Measurements from ENCODE around the gene MTO1.
"Not testable (repeated sequence)": the region's sequence is repeated elsewhere in the genome, so short reads cannot be mapped to it uniquely, and the experiment has no call there.

The MTO1 gene

DNA sequence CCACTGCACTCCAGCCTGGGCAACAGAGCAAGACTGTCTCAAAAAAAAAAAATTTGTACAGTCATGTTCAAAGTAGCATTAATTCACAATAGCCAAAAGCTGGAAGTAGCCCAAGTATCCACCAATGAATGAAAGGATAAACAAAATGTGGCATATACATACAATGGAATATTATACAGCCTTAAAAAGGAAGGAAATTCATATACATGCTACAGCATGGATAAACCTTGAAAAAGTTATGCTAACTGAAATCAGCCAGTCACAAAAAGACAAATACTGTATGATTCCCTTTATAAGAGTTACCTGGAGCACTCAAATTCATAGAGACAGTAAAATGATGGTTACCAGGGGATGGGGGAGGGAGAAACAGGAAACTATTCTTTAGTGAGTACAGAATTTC is 43.6 kb downstream of the MTO1 start:
- no peak for DNase-seq (ENCODE audit: low spot score)

DNA sequence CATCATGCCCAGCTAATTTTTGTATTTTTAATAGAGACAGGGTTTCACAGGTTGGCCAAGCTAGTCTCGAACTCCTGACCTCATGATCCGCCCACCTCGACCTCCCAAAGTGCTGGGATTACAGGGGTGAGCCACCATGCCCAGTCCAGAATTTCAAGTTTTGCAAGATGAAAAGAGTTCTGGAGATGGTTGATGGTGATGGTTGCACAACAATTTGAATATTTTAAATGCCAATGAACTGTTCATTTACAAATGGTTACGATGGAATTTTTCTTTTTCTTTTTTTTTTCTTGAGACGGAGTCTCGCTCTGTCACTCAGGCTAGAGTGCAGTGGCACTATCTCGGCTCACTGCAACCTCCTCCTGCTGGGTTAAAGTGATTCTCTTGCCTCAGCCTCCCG is 44.2 kb downstream of the MTO1 start:
- DNase-seq (ENCODE audit: low spot score) = not testable (repeated sequence)

DNA sequence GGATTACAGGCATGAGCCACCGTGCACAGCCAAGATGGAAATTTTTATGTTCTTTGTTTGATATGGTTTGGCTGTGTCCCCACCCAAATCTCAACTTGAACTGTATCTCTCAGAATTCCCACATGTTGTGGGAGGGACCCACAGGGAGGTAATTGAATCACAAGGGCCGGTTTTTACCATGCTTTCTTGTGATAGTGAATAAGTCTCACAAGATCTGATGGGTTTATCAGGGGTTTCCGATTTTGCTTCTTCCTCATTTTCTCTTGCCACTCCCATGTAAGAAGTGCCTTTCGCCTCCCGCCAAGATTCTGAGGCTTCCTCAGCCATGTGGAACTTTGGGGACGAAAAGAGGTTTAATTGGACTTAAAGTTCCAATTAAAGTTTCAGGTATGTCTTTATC is 44.7 kb downstream of the MTO1 start:
- no peak for DNase-seq (ENCODE audit: low spot score)

DNA sequence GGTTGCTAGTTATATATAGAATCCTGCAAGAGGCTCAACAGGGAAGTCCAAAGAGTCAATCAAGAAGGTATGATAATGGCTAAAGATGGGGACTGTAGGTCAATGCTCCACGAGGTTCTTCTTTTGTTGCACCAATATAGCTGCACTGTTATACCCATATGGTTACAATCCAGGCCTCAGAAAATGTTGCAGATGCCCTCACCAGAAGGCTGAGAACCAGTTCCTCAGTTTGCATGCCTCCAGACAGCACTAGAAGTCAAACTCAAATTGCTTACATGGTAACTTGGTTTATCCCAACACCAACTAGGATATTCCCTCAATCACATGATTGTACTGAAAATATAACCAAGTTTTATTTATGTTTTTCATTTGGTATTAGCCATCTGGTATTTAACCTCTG is 47.2 kb downstream of the MTO1 start:
- DNase-seq (ENCODE audit: low spot score) = peak; percentile 44

DNA sequence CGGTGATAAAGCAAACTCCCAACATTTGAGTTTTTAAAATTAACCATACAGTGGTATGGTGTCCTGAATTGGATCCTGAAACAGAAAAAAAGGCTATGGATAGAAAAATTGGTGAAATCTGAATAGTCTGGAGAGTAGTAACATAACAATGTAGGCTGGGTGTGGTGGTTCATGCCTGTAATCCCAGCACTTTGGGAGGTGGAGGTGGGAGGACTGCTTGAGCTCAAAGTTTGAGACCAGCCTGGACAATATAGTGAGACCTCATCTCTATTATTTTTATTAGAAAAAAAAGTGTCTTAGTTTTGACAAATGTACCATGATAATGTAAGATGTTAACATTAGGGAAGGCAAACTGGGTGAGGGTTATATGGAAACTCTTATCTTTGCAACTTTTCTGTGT is 48.3 kb downstream of the MTO1 start:
- DNase-seq (ENCODE audit: low spot score) = no peak

DNA sequence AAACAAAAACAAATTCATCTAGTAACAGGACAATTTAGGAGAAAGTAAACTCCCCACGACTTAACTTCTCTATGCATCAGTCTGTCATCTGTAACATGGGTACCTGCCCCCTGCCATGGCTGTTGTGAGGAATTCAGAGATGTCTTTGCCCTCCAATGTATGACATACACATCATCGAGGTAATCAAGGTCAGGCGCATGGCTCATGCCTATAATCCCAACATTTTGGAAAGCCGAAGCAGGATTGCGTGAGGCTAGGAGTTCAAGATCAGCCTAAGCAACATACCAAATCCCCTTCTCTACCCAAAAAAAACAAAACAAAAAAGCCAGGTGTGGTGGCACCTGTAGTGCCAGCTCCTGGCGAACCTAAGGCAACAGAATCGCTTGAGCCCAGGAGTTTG is 50.3 kb downstream of the MTO1 start:
- DNase-seq (ENCODE audit: low spot score) = peak; percentile 59

DNA sequence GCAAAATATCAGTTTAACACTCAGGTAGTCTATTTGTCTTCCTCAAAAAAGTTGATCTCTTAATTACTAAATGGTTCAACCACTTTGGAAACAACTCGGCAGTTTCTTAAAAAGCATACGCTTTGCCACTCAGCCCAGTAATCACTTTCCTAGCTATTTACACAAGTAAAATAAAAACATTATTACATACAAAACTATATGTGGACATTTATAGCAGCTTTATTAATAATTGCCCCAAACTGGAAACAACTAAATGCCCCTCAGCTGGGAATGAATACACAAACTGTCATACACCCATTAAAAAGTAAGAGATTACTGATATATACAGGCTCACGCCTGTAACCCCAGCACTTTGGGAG is 51.9 kb downstream of the MTO1 start:
- peak; percentile 68 for DNase-seq (ENCODE audit: low spot score)

DNA sequence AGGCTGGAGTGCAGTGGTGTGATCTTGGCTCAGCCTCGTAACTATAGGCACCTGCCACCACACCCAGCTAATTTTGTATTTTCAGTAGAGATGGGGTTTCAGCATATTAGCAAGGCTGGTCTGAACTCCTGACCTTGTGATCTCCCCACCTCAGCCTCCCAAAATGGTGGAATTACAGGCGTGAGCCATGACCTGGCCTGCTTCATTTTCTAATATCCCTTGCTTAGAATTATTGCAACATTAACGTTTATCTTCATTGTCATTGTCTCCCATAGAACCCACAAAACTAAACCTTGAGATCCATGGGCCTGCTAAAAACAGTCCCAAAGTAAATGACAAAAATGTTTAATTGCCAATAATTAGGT is 53.2 kb downstream of the MTO1 start:
- peak; percentile 71 for DNase-seq (ENCODE audit: low spot score)

DNA sequence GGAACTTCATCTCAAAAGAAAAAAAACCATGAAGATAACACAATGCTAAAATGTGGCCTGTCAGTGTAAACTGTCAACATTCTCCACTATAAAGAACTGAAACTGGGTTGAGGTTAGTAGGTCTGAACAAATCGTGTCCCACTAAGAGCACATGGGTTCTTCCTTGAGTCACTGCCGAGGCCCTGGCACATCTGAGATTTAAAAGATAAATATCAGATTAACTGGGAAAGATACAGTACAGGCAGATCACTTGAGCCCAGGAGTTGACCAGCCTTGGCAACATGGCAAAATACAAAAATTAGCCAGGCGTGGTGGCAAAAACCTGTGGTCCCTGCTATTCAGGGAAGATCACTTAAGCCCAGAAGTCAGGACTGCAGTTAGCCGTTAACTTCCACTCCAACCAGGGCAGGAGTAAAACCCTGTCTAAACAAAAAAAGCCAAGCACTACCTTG is 53.7 kb downstream of the MTO1 start:
- peak; percentile 69 for DNase-seq (ENCODE audit: low spot score)

DNA sequence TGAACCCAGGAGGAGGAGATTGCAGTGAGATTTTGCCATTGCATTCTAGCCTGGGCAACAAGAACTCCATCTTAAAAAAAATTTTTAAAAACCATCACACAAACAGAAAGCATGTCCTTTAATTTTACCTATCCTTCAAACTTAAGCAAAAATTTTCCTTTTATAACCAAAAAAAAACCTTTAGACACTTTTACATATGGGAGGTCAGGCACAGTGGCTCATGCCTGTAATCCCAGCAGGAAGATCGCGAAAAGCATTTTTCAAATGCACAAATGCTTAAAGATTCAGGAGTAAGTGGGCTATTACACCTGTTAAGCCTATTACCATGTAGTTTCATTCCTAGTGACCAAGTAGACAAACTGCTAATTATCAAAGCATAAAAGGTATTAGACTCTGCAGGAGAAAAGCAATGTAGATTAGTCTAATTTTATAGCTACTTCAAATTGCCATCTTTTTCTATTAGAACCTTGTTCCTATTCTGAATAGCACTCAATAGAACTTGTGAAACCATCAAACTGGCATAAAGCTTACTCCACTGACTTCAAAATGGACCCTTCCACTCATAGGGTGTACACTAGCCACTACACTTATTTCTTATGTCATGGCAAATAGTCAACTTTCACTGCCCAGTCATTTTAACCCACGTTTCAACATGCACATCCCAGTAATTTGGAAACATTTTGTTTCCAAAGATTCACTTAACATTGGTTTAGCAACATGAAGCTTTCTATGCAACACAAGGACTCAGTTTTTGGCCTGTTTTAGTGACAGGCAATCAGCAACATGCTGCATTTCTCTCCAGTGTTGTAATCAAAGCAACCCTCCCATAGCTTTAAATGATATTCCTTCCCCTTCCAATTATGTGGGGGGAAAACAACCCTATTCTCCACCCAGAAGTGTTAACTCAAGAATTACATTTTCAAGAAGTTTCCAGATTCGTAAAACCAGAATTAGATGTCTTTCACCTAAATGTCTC is 55.3 kb downstream of the MTO1 start:
- peak; percentile 60 for DNase-seq (ENCODE audit: low spot score)

DNA sequence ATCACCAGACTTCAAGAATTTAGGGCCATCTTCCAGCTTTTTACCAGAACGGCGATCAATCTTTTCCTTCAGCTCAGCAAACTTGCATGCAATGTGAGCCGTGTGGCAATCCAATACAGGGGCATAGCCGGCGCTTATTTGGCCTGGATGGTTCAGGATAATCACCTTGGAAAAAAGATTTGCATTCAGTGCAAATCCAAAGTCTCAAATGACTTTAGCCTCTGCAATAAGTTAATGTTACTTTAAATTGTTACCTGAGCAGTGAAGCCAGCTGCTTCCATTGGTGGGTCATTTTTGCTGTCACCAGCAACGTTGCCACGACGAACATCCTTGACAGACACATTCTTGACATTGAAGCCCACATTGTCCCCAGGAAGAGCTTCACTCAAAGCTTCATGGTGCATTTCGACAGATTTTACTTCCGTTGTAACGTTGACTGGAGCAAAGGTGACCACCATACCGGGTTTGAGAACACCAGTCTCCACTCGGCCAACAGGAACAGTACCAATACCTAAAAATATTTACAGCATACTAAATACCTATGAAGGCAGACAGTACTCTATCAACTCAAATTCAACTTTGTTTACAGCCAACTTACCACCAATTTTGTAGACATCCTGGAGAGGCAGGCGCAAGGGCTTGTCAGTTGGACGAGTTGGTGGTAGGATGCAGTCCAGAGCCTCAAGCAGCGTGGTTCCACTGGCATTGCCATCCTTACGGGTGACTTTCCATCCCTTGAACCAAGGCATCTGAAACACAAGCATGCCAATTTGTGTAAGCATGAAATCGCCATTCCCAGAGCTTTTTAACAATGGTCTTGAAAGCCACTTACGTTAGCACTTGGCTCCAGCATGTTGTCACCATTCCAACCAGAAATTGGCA is 56.8 kb downstream of the MTO1 start:
- DNase-seq (ENCODE audit: low spot score) = not testable (repeated sequence)

DNA sequence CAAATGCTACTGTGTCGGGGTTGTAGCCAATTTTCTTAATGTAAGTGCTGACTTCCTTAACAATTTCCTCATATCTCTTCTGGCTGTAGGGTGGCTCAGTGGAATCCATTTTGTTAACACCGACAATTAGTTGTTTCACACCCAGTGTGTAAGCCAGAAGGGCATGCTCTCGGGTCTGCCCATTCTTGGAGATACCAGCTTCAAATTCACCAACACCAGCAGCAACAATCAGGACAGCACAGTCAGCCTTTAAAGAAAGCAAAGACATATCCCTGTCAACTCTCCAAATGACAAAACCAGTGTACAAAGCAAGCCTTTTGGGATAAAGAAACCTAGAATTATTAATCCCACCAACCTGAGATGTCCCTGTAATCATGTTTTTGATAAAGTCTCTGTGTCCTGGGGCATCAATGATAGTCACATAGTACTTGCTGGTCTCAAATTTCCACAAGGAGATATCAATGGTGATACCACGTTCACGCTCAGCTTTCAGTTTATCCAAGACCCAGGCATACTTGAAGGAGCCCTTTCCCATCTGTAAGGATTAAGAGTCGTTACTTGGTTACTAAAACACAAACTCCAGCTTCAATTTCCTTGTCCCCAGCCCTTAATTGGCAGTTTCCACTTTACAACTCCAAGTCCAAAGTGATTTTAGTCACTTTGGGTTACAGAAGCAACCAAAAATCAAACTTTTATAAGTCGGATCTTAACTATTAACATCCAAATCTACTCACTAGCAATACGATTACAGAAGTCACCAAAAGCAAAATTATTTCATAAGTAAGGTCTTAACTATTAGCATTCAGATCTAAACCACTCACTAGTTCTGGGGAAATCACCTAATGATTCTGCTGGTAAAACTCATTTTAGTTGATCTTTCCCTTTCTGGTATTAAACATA is 57.7 kb downstream of the MTO1 start:
- DNase-seq (ENCODE audit: low spot score) = peak; percentile 39

DNA sequence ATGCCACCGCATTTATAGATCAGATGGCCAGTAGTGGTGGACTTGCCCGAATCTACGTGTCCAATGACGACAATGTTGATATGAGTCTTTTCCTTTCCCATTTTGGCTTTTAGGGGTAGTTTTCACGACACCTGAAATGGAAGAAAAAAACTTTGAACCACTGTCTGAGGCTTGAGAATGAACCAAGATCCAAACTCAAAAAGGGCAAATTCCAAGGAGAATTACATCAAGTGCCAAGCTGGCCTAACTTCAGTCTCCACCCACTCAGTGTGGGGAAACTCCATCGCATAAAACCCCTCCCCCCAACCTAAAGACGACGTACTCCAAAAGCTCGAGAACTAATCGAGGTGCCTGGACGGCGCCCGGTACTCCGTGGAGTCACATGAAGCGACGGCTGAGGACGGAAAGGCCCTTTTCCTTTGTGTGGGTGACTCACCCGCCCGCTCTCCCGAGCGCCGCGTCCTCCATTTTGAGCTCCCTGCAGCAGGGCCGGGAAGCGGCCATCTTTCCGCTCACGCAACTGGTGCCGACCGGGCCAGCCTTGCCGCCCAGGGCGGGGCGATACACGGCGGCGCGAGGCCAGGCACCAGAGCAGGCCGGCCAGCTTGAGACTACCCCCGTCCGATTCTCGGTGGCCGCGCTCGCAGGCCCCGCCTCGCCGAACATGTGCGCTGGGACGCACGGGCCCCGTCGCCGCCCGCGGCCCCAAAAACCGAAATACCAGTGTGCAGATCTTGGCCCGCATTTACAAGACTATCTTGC is 58.6 kb downstream of the MTO1 start:
- DNase-seq (ENCODE audit: low spot score) = peak; percentile 73

DNA sequence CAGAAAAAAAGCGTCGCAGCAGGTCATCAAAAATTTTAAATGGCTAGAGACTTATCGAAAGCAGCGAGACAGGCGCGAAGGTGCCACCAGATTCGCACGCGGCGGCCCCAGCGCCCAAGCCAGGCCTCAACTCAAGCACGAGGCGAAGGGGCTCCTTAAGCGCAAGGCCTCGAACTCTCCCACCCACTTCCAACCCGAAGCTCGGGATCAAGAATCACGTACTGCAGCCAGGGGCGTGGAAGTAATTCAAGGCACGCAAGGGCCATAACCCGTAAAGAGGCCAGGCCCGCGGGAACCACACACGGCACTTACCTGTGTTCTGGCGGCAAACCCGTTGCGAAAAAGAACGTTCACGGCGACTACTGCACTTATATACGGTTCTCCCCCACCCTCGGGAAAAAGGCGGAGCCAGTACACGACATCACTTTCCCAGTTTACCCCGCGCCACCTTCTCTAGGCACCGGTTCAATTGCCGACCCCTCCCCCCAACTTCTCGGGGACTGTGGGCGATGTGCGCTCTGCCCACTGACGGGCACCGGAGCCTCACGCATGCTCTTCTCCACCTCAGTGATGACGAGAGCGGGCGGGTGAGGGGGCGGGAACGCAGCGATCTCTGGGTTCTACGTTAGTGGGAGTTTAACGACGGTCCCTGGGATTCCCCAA is 59.3 kb downstream of the MTO1 start, which contains the start of gene EEF1A1:
Gene EEF1A1 (minus strand): TSS at position 345 of the 663 bp plus-strand sequence. CDS start 1,006 bp downstream, outside the sequence.
- peak; percentile 99 for DNase-seq (ENCODE audit: low spot score)

DNA sequence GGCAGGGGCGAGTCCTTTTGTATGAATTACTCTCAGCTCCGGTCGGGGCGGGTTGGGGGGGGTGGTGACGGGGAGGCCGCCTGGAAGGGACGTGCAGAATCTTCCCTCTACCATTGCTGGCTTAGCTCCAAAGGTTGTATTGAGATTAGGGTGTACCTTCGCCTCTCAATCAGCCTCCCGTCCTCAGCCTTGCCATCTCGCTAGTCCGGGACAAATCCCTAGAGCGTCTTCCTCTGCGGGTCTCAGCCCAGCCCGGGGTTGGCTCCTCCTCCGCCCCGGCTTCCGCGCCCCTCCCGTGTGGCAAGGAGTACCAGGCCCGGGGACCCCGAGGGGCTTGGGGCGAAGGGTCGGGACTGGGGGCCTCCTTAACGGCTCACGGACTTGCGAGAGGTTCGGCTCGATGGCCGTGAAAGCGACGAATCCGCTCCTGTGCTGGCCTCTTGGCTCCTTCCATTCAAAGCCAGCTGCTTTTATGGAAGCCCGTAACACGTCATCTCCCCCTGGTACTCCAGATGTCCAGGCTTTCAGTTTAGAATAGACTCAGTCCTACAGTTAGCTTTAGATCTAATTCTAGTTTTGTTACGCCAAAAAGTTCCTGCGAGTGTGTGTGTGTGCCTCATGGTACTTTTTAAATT is 59.9 kb downstream of the MTO1 start:
- DNase-seq (ENCODE audit: low spot score) = peak; percentile 85

DNA sequence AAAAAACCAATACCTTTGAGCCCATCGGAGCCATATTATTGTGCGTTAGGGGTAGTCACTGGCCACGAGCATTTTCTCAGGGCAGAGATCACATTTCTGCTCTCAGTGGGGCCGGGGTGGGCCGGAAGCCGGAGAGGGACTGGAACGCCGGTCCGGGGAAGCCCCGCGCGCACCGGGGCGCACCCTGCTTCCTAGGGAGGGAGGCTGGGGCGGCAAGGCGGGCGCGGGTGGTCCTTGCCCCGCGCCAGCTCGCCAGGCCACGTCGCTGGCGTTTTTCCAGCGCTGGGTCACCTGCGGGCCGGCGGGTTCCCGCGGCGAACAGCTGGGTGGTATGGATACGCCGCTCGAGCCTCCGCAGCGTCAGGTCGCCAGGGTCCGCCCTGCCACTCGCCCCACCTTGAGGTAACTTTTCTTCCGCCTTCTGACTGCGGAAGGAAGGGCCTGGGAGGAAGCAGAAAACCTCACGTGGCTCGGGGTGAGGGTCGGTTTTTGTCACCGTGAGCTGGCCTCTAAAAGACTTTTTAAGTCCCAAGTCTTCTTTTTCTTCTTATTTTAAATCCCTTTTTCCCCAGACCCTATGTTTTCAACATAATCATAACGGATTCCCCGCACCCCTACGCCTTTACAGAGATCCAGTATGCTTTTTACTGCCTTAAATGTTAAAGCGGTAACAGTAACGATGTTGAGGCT is 62.0 kb downstream of the MTO1 start:
- DNase-seq (ENCODE audit: low spot score) = peak; percentile 90

DNA sequence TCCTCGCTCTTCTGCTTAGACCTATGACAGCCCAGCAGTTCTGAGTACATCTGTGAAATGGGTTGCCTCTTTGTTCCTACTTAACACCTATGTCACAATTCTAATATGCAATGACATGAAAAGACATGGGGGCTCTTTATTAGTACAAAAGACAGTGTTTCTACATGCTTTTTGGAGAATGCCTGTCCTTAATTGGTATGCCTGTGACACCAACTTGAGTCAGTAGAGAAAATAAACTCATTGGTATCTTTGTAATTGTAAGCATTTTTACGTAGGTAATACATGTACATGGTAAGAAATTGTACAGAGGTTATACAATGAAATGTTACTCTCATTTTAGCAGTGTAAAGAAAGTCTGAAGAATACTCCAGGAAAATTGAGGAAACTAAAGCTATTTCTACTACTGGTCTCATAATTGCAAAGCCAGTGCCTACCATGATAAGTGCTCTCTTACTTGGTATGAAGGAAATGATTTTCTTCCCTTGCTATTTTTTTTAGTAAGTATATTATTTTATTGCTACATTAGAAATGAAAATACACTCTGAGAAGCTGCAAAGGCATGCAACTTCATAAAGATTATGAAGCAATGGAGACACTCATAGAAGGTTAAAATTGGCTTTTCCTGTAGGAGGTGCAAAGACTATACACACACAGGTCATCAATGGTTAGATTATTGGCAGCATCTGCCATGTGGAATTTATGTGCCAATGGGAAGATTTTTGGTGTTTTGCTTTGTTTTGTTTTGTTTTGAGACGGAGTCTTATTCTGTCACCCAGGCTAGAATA is 64.2 kb downstream of the MTO1 start:
- no peak for DNase-seq (ENCODE audit: low spot score)

DNA sequence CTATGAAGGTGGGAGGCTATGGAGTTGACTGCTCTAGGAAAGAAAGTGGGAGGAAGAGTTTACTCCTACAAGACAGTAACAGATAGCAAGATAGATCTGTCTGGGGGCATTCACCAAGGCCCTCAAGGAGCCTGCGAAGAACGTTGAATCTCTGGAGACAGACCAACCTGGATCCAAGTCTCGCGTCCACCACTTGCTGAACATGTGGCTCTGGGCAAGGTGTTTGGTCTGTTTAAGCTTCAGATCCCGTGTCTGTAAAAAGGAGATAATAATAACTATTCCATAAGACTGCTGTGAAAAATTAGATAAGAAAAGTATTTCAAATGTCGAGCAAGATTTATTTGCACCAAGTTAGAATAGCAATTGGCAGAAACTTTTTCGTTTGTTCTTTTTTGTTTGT is 67.4 kb downstream of the MTO1 start:
- DNase-seq (ENCODE audit: low spot score) = no peak

All from NAMALWA (cell line).